Neural cell (in vitro differentiated cells): ENCODE results near the gene PUM2. TPM values are rescaled to one million over a fixed set of nuclear protein-coding genes. Genes with fewer than 3 reads are reported as not detected.

Experiments used
- H2AFZ ChIP-seq: fragments of 200-600, 300-800 bp; sonication (generic), shearing (Covaris generic); 2 replicates; pipeline ENCODE4 v1.6.0; 2014; ENCODE audit warnings: low read depth, mild to moderate bottlenecking, antibody characterized with exemption, low read length, moderate library complexity
- H3F3A ChIP-seq: fragments of 200-600 bp; shearing (Covaris generic); 2 replicates; pipeline ENCODE4 v1.6.1; 2016; ENCODE audit warnings: mild to moderate bottlenecking, moderate library complexity, mixed read lengths, antibody characterized with exemption, low read length; ENCODE audit not compliant: insufficient read depth, poor library complexity, severe bottlenecking
- H3K27ac ChIP-seq: fragments of 200-600, 300-800 bp; sonication (generic), shearing (Covaris generic); 2 replicates; pipeline ENCODE4 v1.5.1; 2014; ENCODE audit warnings: mild to moderate bottlenecking, low read length, moderate library complexity
- H3K27me3 ChIP-seq: fragments of 300-800, 200-600 bp; sonication (generic), shearing (Covaris generic); 2 replicates; pipeline ENCODE4 v1.6.0; 2014; ENCODE audit warnings: mild to moderate bottlenecking, low read depth, low read length, moderate library complexity; ENCODE audit not compliant: insufficient read depth
- H3K36me3 ChIP-seq: fragments of 300-800, 200-600 bp; sonication (generic), shearing (Covaris generic); 2 replicates; pipeline ENCODE4 v1.5.1; 2014; ENCODE audit warnings: mild to moderate bottlenecking, antibody characterized with exemption, low read length, moderate library complexity; ENCODE audit not compliant: insufficient read depth
- H3K4me2 ChIP-seq: fragments of 300-800, 200-600 bp; sonication (generic), shearing (Covaris generic); 2 replicates; pipeline ENCODE4 v1.6.0; 2014; ENCODE audit warnings: mild to moderate bottlenecking, low read length
- H3K4me3 ChIP-seq: fragments of 300-800, 200-600 bp; sonication (generic), shearing (Covaris generic); 2 replicates; pipeline ENCODE4 v1.5.1; 2014; ENCODE audit warnings: mild to moderate bottlenecking, low read length, moderate library complexity
- H3K79me2 ChIP-seq: fragments of 200-600 bp; shearing (Covaris generic); replicated peaks from 2 replicates; pipeline ENCODE4 v1.6.0; 2014; ENCODE audit warnings: mild to moderate bottlenecking, low read length, moderate library complexity; ENCODE audit not compliant: insufficient read depth
- H3K9ac ChIP-seq: fragments of 300-800, 200-600 bp; sonication (generic), shearing (Covaris generic); 2 replicates; pipeline ENCODE4 v1.6.1; 2016; ENCODE audit warnings: mild to moderate bottlenecking, low read length, mixed read lengths
- H3K9me2 ChIP-seq: fragments of 200-600 bp; shearing (Covaris generic); 2 replicates; pipeline ENCODE4 v1.6.1; 2016; ENCODE audit warnings: mild to moderate bottlenecking, low read length, mixed read lengths; ENCODE audit not compliant: insufficient read depth
- H3K9me3 ChIP-seq: fragments of 200-600, 300-800 bp; sonication (generic), shearing (Covaris generic); 2 replicates; pipeline ENCODE4 v1.6.1; 2016; ENCODE audit warnings: mild to moderate bottlenecking, mixed run types, low read length, moderate library complexity, mixed read lengths
- H4K20me1 ChIP-seq: fragments of 200-600 bp; shearing (Covaris generic); 2 replicates; pipeline ENCODE4 v1.6.1; 2016; ENCODE audit warnings: mild to moderate bottlenecking, mixed run types; ENCODE audit not compliant: insufficient read depth
- EP300 ChIP-seq: fragments of 450-650 bp; conservative IDR thresholded peaks from 2 replicates; pipeline ENCODE4 v1.6.1; 2014; ENCODE audit warnings: antibody characterized with exemption, mild to moderate bottlenecking, moderate library complexity; ENCODE audit not compliant: poor library complexity, severe bottlenecking
- EZH2 ChIP-seq: fragments of 200-600, 300-800 bp; shearing (Covaris generic), sonication (generic); IDR thresholded peaks from 2 replicates; pipeline ENCODE4 v1.6.1; 2014; ENCODE audit warnings: antibody characterized with exemption, low read length, borderline replicate concordance, mild to moderate bottlenecking; ENCODE audit not compliant: insufficient read depth, poor library complexity, severe bottlenecking
- MXI1 ChIP-seq: fragments of 450-650 bp; conservative IDR thresholded peaks from 2 replicates; pipeline ENCODE4 v1.6.1; 2014; ENCODE audit warnings: antibody characterized with exemption, mild to moderate bottlenecking; ENCODE audit not compliant: poor library complexity, severe bottlenecking
- POLR2AphosphoS5 ChIP-seq: IDR thresholded peaks from 2 replicates; pipeline ENCODE4 v1.6.1; 2012
- RAD21 ChIP-seq: fragments of 450-650 bp; conservative IDR thresholded peaks from 2 replicates; pipeline ENCODE4 v1.6.1; 2014; ENCODE audit warnings: antibody characterized with exemption, mild to moderate bottlenecking, moderate library complexity
- SMC3 ChIP-seq: fragments of 450-650 bp; conservative IDR thresholded peaks from 2 replicates; pipeline ENCODE4 v1.6.1; 2014; ENCODE audit warnings: antibody characterized with exemption, mild to moderate bottlenecking, moderate library complexity; ENCODE audit not compliant: poor library complexity
- TAF1 ChIP-seq: IDR thresholded peaks from 2 replicates; pipeline ENCODE4 v1.6.1; 2012; ENCODE audit warnings: low read depth
- polyA plus RNA-seq: library from polyadenylated mRNA; depleted of rRNA; stranded (reverse); fragments of >200 nt; gene quantifications from 2 replicates; pipeline ENCODE4 v1.2.3, GENCODE V29; 2014
- TF ChIP-seq, protein P1 (sequence below): IDR thresholded peaks from 2 replicates; pipeline ENCODE4 v1.6.1; 2012; ENCODE audit warnings: borderline replicate concordance
- TF ChIP-seq, protein P2 (sequence below): fragments of 450-650 bp; IDR thresholded peaks from 2 replicates; pipeline ENCODE4 v1.5.1; 2014; ENCODE audit warnings: antibody characterized with exemption, mild to moderate bottlenecking, moderate library complexity; ENCODE audit not compliant: poor library complexity, severe bottlenecking

PUM2 gene
- polyA plus RNA-seq, 1 donor from 2014 or later, result 37.0 TPM

GRCh38 chr2:20313659-20314058 is 37.0 kb downstream of the PUM2 start:
- Histone ChIP-seq H3K4me2 (no peak overlapping the region), H3K36me3 (peaks cover 10% of the 10 kb centered on the region), H3K79me2 (peaks cover 21% of the 10 kb centered on the region)

DNA sequence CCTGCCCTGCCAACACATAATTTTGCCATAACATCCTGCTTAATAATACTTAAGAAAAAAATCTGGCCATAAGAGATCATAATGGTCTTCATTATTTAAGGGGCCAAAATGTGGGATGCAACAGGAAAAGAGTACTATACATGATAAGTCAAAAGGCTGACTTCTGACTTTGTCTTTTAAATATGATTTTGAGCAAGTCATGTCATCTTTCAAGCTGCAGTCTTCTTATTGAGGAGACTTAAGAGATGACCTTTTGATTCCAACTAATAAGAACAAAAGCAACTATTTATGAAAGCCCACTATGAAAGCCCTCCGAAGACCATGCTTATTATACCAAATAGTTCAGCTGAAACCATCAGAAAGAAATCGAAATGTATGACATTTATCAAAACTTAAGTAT is 41.6 kb downstream of the PUM2 start:
- TF ChIP-seq EP300, result no peak
- TF ChIP-seq, protein P1, sequence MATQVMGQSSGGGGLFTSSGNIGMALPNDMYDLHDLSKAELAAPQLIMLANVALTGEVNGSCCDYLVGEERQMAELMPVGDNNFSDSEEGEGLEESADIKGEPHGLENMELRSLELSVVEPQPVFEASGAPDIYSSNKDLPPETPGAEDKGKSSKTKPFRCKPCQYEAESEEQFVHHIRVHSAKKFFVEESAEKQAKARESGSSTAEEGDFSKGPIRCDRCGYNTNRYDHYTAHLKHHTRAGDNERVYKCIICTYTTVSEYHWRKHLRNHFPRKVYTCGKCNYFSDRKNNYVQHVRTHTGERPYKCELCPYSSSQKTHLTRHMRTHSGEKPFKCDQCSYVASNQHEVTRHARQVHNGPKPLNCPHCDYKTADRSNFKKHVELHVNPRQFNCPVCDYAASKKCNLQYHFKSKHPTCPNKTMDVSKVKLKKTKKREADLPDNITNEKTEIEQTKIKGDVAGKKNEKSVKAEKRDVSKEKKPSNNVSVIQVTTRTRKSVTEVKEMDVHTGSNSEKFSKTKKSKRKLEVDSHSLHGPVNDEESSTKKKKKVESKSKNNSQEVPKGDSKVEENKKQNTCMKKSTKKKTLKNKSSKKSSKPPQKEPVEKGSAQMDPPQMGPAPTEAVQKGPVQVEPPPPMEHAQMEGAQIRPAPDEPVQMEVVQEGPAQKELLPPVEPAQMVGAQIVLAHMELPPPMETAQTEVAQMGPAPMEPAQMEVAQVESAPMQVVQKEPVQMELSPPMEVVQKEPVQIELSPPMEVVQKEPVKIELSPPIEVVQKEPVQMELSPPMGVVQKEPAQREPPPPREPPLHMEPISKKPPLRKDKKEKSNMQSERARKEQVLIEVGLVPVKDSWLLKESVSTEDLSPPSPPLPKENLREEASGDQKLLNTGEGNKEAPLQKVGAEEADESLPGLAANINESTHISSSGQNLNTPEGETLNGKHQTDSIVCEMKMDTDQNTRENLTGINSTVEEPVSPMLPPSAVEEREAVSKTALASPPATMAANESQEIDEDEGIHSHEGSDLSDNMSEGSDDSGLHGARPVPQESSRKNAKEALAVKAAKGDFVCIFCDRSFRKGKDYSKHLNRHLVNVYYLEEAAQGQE, result no peak
- TF ChIP-seq, protein P2, sequence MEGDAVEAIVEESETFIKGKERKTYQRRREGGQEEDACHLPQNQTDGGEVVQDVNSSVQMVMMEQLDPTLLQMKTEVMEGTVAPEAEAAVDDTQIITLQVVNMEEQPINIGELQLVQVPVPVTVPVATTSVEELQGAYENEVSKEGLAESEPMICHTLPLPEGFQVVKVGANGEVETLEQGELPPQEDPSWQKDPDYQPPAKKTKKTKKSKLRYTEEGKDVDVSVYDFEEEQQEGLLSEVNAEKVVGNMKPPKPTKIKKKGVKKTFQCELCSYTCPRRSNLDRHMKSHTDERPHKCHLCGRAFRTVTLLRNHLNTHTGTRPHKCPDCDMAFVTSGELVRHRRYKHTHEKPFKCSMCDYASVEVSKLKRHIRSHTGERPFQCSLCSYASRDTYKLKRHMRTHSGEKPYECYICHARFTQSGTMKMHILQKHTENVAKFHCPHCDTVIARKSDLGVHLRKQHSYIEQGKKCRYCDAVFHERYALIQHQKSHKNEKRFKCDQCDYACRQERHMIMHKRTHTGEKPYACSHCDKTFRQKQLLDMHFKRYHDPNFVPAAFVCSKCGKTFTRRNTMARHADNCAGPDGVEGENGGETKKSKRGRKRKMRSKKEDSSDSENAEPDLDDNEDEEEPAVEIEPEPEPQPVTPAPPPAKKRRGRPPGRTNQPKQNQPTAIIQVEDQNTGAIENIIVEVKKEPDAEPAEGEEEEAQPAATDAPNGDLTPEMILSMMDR, result no peak
- no peak for TF ChIP-seq MXI1
- TF ChIP-seq EZH2, result no peak
- no peak for TF ChIP-seq TAF1
- TF ChIP-seq RAD21, result no peak
- no peak for TF ChIP-seq POLR2AphosphoS5
- no peak for TF ChIP-seq SMC3
- H3K36me3 ChIP-seq, result peaks cover 7% of the 10 kb centered on the region
- peaks cover 20% of the 10 kb centered on the region for H3K79me2 ChIP-seq

More at GRCh38 chr2:20313659-20314058, 37.0 kb downstream of the PUM2 start:
- Histone ChIP-seq H2AFZ (no peak overlapping the region), H3F3A (no peaks in the 10 kb centered on the region), H3K4me3 (no peak overlapping the region), H3K27me3 (no peaks in the 10 kb centered on the region), H3K9me3 (no peaks in the 10 kb centered on the region), H3K9ac (no peak overlapping the region), H3K9me2 (no peaks in the 10 kb centered on the region), H3K27ac (no peak overlapping the region), H4K20me1 (peaks cover 4% of the 10 kb centered on the region)
- TF ChIP-seq RAD21 (no peak), EZH2 (no peak), POLR2AphosphoS5 (no peak), SMC3 (no peak), EP300 (no peak), MXI1 (no peak), TAF1 (no peak)
- TF ChIP-seq, protein P2, result no peak

More for the DNA sequence above, 41.6 kb downstream of the PUM2 start:
- peaks cover 4% of the 10 kb centered on the region for H4K20me1 ChIP-seq
- no peaks in the 10 kb centered on the region for H3K27me3 ChIP-seq
- H3K9ac ChIP-seq, result no peak overlapping the region
- no peak overlapping the region for H2AFZ ChIP-seq
- no peaks in the 10 kb centered on the region for H3F3A ChIP-seq
- H3K4me2 ChIP-seq, result no peak overlapping the region
- no peaks in the 10 kb centered on the region for H3K9me2 ChIP-seq
- no peaks in the 10 kb centered on the region for H3K9me3 ChIP-seq
- H3K4me3 ChIP-seq, result no peak overlapping the region
- H3K27ac ChIP-seq, result no peak overlapping the region
